Effector CD8-positive, alpha-beta T cell (primary cell): ENCODE measurements around the gene SUV39H1.
"Not testable (repeated sequence)": the region's sequence is repeated elsewhere in the genome, so short reads cannot be mapped to it uniquely, and the experiment has no call there.

Experiments used
- DNase-seq: peaks from one replicate; lab custom pipeline; 2025; lab: John Stamatoyannopoulos, UW

SUV39H1 gene

GRCh38 chrX:48688531-48689150, 7.9 kb upstream of the SUV39H1 start:
- no peak for DNase-seq

- no peak for DNase-seq
These were observed 7.2 kb upstream of the SUV39H1 start for GRCh38 chrX:48689208-48689920.

- DNase-seq, result not testable (repeated sequence)
These were observed 4.8 kb upstream of the SUV39H1 start for GRCh38 chrX:48691746-48692145.

- DNase-seq, result no peak
These were observed 1.6 kb upstream of the SUV39H1 start for GRCh38 chrX:48694776-48695533.

- no peak for DNase-seq
These were observed 1.0 kb upstream of the SUV39H1 start for GRCh38 chrX:48695534-48695896.

GRCh38 chrX:48695925-48696300, 621 bp upstream of the SUV39H1 start:
- no peak for DNase-seq

GRCh38 chrX:48696909-48697727, 584 bp downstream of the SUV39H1 start:
- DNase-seq, result no peak

- no peak for DNase-seq
These were observed 1.8 kb downstream of the SUV39H1 start for GRCh38 chrX:48698306-48698705.

GRCh38 chrX:48700246-48700645, 3.7 kb downstream of the SUV39H1 start:
- DNase-seq, result no peak

- DNase-seq, result no peak
These were observed 4.6 kb downstream of the SUV39H1 start for GRCh38 chrX:48700951-48701653.

- no peak for DNase-seq
These were observed 5.5 kb downstream of the SUV39H1 start for GRCh38 chrX:48702032-48702431.

- no peak for DNase-seq
These were observed 6.2 kb downstream of the SUV39H1 start for GRCh38 chrX:48702716-48703115.

GRCh38 chrX:48703228-48703627, 6.7 kb downstream of the SUV39H1 start:
- no peak for DNase-seq

- no peak for DNase-seq
These were observed 7.3 kb downstream of the SUV39H1 start for GRCh38 chrX:48703642-48704481.

GRCh38 chrX:48705871-48706270, 9.3 kb downstream of the SUV39H1 start:
- DNase-seq, result no peak

GRCh38 chrX:48709522-48710112, 13.1 kb downstream of the SUV39H1 start:
- no peak for DNase-seq

- no peak for DNase-seq
These were observed 14.8 kb downstream of the SUV39H1 start for GRCh38 chrX:48711162-48711928.

GRCh38 chrX:48711929-48712505, 15.5 kb downstream of the SUV39H1 start:
- DNase-seq, result no peak

GRCh38 chrX:48713847-48714246, 17.3 kb downstream of the SUV39H1 start:
- DNase-seq, result no peak
